Measurements from ENCODE around the gene GABBR2. TPM values are rescaled to one million over a fixed set of nuclear protein-coding genes. Genes with fewer than 3 reads are reported as not detected.

Gene GABBR2
- total and polyA plus RNA-seq, 2 of the 8 experiments (the other 6 are each of a cell fraction or from before 2014, with no cell fraction given), result 0.50 to 1.2 TPM

GRCh38 chr9:98730871-98731270 lies 22.1 kb upstream of the GABBR2 start:
- no peak overlapping the region for H3K4ac ChIP-seq (replicated peaks; ENCODE audit: insufficient read length, low read depth, low read length)
- no peak overlapping the region for H2BK20ac ChIP-seq (ENCODE audit: low read length)
- H3K79me1 ChIP-seq (ENCODE audit: low read depth, low read length), result no peaks in the 10 kb centered on the region
- ChIA-PET CTCF (ENCODE audit: partially characterized antibody) (interaction anchor here (0.6 to 2.6 kb wide), 4 partner anchors 17 to 415 kb away, joined by 3 to 10 read pairs (median 6); no protein-coding TSS in a partner anchor), POLR2A (ENCODE audit: partially characterized antibody) (no interaction called here)
- H3K9ac ChIP-seq (replicated peaks in 1 of 4; ENCODE audit: extremely low read depth in 1 of 4, low read depth in 3 of 4, low read length in 3 of 4), result no peak overlapping the region
- H2BK5ac ChIP-seq (ENCODE audit: low read depth, low read length), result no peak overlapping the region
- H3K18ac ChIP-seq (ENCODE audit: extremely low read depth, low read length), result no peak overlapping the region
- H3K9me3 ChIP-seq (ENCODE audit: insufficient read depth in 2 of 2, low read depth in 1 of 2, low read length in 1 of 2), result no peaks in the 10 kb centered on the region
- no peak overlapping the region for H2AFZ ChIP-seq (ENCODE audit: low read length)
- no peak overlapping the region for H2AK5ac ChIP-seq (ENCODE audit: low read depth, low read length)
- H2BK120ac ChIP-seq (replicated peaks; ENCODE audit: low read depth, low read length), result no peak overlapping the region
- H3K4me3 ChIP-seq (ENCODE audit: extremely low read depth in 1 of 4, insufficient read depth in 2 of 4, low read depth in 3 of 4, low read length in 4 of 4), result no peak overlapping the region
- 89% methylated on average over 5 of the region's 5 CpGs; no CpG with 5 or more reads in 1 of the 2 experiments for WGBS, 2 experiments (ENCODE audit: extremely low coverage in 1 of 2, insufficient coverage in 1 of 2, insufficient read length in 1 of 2, insufficient replicate concordance in 2 of 2, low coverage in 1 of 2, low lambda C conversion rate in 2 of 2, missing lambda C conversion rate in 1 of 2)
- H3K23ac ChIP-seq (ENCODE audit: insufficient read length), result no peak overlapping the region
- H3K14ac ChIP-seq (ENCODE audit: insufficient read length), result no peak overlapping the region
- no peak overlapping the region for H4K8ac ChIP-seq (ENCODE audit: extremely low read depth, insufficient read depth, low read length)
- FAIRE-seq (no peak), DNase-seq (ENCODE audit: low read depth in 1 of 2, low spot score in 2 of 2) (no peak)
- H4K91ac ChIP-seq (replicated peaks; ENCODE audit: insufficient read length, low read length), result no peak overlapping the region
- no peaks in the 10 kb centered on the region; a peak in 1 of 7 replicates for H3K27me3 ChIP-seq (replicated peaks in 1 of 4; ENCODE audit: control insufficient read depth in 3 of 4, extremely low read depth in 1 of 4, insufficient read depth in 3 of 4, low read length in 3 of 4)
- peaks cover 2 to 18% (median 5%) of the 10 kb centered on the region in 4 experiments; a peak in 6 of 8 replicates for H3K36me3 ChIP-seq (ENCODE audit: control insufficient read depth in 2 of 4, insufficient read depth in 4 of 4, low read length in 3 of 4)
- no peak overlapping the region for H3K56ac ChIP-seq (replicated peaks; ENCODE audit: insufficient read length, low read depth, low read length)
- no peak overlapping the region for H2BK15ac ChIP-seq (ENCODE audit: low read length)
- H4K5ac ChIP-seq (ENCODE audit: insufficient read length, low read depth, low read length), result no peak overlapping the region
- no peaks in the 10 kb centered on the region for H4K20me1 ChIP-seq (replicated peaks in 1 of 2; ENCODE audit: control insufficient read depth in 1 of 2, insufficient read depth in 2 of 2, low read length in 2 of 2)
- H3K79me2 ChIP-seq (ENCODE audit: control insufficient read depth in 1 of 2, insufficient read depth in 2 of 2, low read length in 2 of 2), result no peaks in the 10 kb centered on the region
- H3K23me2 ChIP-seq (ENCODE audit: low read depth, low read length), result no peaks in the 10 kb centered on the region
- H3K4me2 ChIP-seq (ENCODE audit: insufficient read depth in 1 of 2, low read depth in 2 of 2, low read length in 2 of 2), result no peak overlapping the region
- H3K27ac ChIP-seq (ENCODE audit: low read depth, low read length), result no peak overlapping the region
- H3K4me1 ChIP-seq (replicated peaks in 1 of 4; ENCODE audit: control insufficient read depth in 3 of 4, insufficient read depth in 4 of 4, low read length in 3 of 4), result peaks cover 0 to 3% (median 0%) of the 10 kb centered on the region in 4 experiments; a peak in 2 of 7 replicates
- no peak overlapping the region for H2BK12ac ChIP-seq (ENCODE audit: low read depth, low read length)
- TF ChIP-seq NANOG (IDR thresholded peaks at IDR 0.05; ENCODE audit: insufficient read depth, low read depth, low read length, poor library complexity, severe bottlenecking) (no peak), SUZ12 (IDR thresholded peaks at IDR 0.05; ENCODE audit: low read length) (no peak), SIN3A (conservative IDR thresholded peaks at IDR 0.05 in 1 of 2, IDR thresholded peaks at IDR 0.05 in 1 of 2; ENCODE audit: low read depth in 1 of 2, low read length in 2 of 2) (no peak), SRF (IDR thresholded peaks at IDR 0.05; ENCODE audit: low read depth, low read length) (no peak), SP4 (IDR thresholded peaks at IDR 0.05; ENCODE audit: low read length) (no peak), TCF12 (IDR thresholded peaks at IDR 0.05; ENCODE audit: low read depth, low read length) (no peak), JUND (IDR thresholded peaks at IDR 0.05; ENCODE audit: low read length) (no peak), POLR2AphosphoS5 (IDR thresholded peaks at IDR 0.05; ENCODE audit: low read depth, low read length) (no peak), CHD1 (IDR thresholded peaks at IDR 0.05; ENCODE audit: low read depth, low read length) (no peak), RAD21 (IDR thresholded peaks at IDR 0.05 in 1 of 2, conservative IDR thresholded peaks at IDR 0.05 in 1 of 2; ENCODE audit: low read depth in 2 of 2, low read length in 2 of 2) (no peak), RFX5 (IDR thresholded peaks at IDR 0.05; ENCODE audit: borderline replicate concordance, low read depth, low read length) (no peak), SP1 (IDR thresholded peaks at IDR 0.05; ENCODE audit: low read depth, low read length) (no peak), BACH1 (IDR thresholded peaks at IDR 0.05; ENCODE audit: low read length) (no peak), HDAC6 (IDR thresholded peaks at IDR 0.05; ENCODE audit: low read depth, low read length) (no peak)
- TF ChIP-seq, protein P1, sequence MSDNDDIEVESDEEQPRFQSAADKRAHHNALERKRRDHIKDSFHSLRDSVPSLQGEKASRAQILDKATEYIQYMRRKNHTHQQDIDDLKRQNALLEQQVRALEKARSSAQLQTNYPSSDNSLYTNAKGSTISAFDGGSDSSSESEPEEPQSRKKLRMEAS (IDR thresholded peaks at IDR 0.05), result no peak

Data from H1 (cell line).